ENCODE data around the gene MYL5. TPM values are rescaled to one million over a fixed set of nuclear protein-coding genes. Genes with fewer than 3 reads are reported as not detected.

The MYL5 gene
- total and polyA plus RNA-seq, 8 donors = 4.0 to 29.3 (median 5.7) TPM

- Histone ChIP-seq H3K4me3 (no peak overlapping the region), H3K36me3 (no peaks in the 10 kb centered on the region), H3K9me3 (no peaks in the 10 kb centered on the region), H3K27ac (no peak overlapping the region), H3K27me3 (no peaks in the 10 kb centered on the region), H3K4me1 (no peaks in the 10 kb centered on the region)
- 64 to 66% methylated on average over 14 of the region's 15 CpGs for WGBS, 2 donors
- ATAC-seq (no peak), FAIRE-seq (no peak), DNase-seq (no peak)
- intact Hi-C loops (cut with DNase I) = no loop called here
- TF ChIP-seq CTCF (IDR thresholded peaks at IDR 0.05) = no peak
Measured at GRCh38 chr4:627347-628125, 46.8 kb upstream of the MYL5 start.

GRCh38 chr4:628311-628741 lies 46.0 kb upstream of the MYL5 start:
- Histone ChIP-seq H3K27ac (no peak overlapping the region), H3K9me3 (no peaks in the 10 kb centered on the region), H3K36me3 (no peaks in the 10 kb centered on the region), H3K4me1 (no peaks in the 10 kb centered on the region), H3K4me3 (no peak overlapping the region), H3K27me3 (no peaks in the 10 kb centered on the region)
- no peak for ATAC-seq
- intact Hi-C loops (cut with DNase I) = no loop called here
- no peak for DNase-seq
- WGBS, 2 donors = 77 to 87% methylated on average over 16 to 17 of the region's 17 CpGs
- no peak for FAIRE-seq
- no peak for TF ChIP-seq CTCF (IDR thresholded peaks at IDR 0.05)

GRCh38 chr4:628821-629635 lies 45.3 kb upstream of the MYL5 start:
- no peak for TF ChIP-seq CTCF (IDR thresholded peaks at IDR 0.05)
- FAIRE-seq = no peak
- H3K27ac ChIP-seq = no peak overlapping the region
- intact Hi-C loops (cut with DNase I) = no loop called here
- DNase-seq = no peak
- H3K9me3 ChIP-seq = no peaks in the 10 kb centered on the region
- H3K27me3 ChIP-seq = no peaks in the 10 kb centered on the region
- H3K4me1 ChIP-seq = no peaks in the 10 kb centered on the region
- 69 to 78% methylated on average over 24 to 27 of the region's 27 CpGs for WGBS, 2 donors
- H3K36me3 ChIP-seq = no peaks in the 10 kb centered on the region
- no peak for ATAC-seq
- H3K4me3 ChIP-seq = no peak overlapping the region

GRCh38 chr4:629636-629914 lies 44.8 kb upstream of the MYL5 start:
- TF ChIP-seq CTCF (IDR thresholded peaks at IDR 0.05) = no peak
- intact Hi-C loops (cut with DNase I) = no loop called here
- H3K27ac ChIP-seq = no peak overlapping the region
- FAIRE-seq = no peak
- H3K4me1 ChIP-seq = no peaks in the 10 kb centered on the region
- H3K9me3 ChIP-seq = no peaks in the 10 kb centered on the region
- no peak overlapping the region for H3K4me3 ChIP-seq
- 48 to 73% methylated on average over 9 of the region's 9 CpGs for WGBS, 2 donors
- no peak for ATAC-seq
- no peaks in the 10 kb centered on the region for H3K36me3 ChIP-seq
- no peaks in the 10 kb centered on the region for H3K27me3 ChIP-seq
- no peak for DNase-seq
